Activated CD4-positive, CD25-positive, alpha-beta regulatory T cell treated with anti-CD3 and anti-CD28 coated beads, Interleukin-2, amount 50 U/mL, for 72 hours (primary cell): ENCODE data around the gene CATSPER3.

Experiments
- DNase-seq: peaks from one replicate; pipeline ENCODE4 v3.0.0; 2021

CATSPER3 gene

GRCh38 chr5:135012033-135012588 lies 44.4 kb downstream of the CATSPER3 start:
- DNase-seq, result no peak

GRCh38 chr5:135012951-135013391 lies 45.3 kb downstream of the CATSPER3 start:
- no peak for DNase-seq

GRCh38 chr5:135013445-135013844 lies 45.7 kb downstream of the CATSPER3 start:
- DNase-seq, result no peak

- DNase-seq, result no peak
Observed at GRCh38 chr5:135013947-135014570, 46.4 kb downstream of the CATSPER3 start.

- DNase-seq, result peak; percentile 5
Observed at GRCh38 chr5:135015942-135016341, 48.2 kb downstream of the CATSPER3 start.

- peak; percentile 20 for DNase-seq
Observed at GRCh38 chr5:135016861-135017290, 49.2 kb downstream of the CATSPER3 start.

GRCh38 chr5:135018457-135018856 lies 50.8 kb downstream of the CATSPER3 start:
- DNase-seq, result peak; percentile 1

- peak; percentile 5 for DNase-seq
Observed at GRCh38 chr5:135019314-135019713, 51.6 kb downstream of the CATSPER3 start.

GRCh38 chr5:135020111-135020895 lies 52.6 kb downstream of the CATSPER3 start:
- DNase-seq, result peak; percentile 6

GRCh38 chr5:135024956-135025729 lies 57.4 kb downstream of the CATSPER3 start:
- no peak for DNase-seq

- DNase-seq, result no peak
Observed at GRCh38 chr5:135025730-135026644, 58.3 kb downstream of the CATSPER3 start.

- DNase-seq, result no peak
Observed at GRCh38 chr5:135026645-135027265, 59.0 kb downstream of the CATSPER3 start.

GRCh38 chr5:135027266-135027696 lies 59.6 kb downstream of the CATSPER3 start:
- no peak for DNase-seq

GRCh38 chr5:135027697-135028615 lies 60.2 kb downstream of the CATSPER3 start:
- no peak for DNase-seq

GRCh38 chr5:135028791-135029476 lies 61.2 kb downstream of the CATSPER3 start:
- DNase-seq, result no peak

GRCh38 chr5:135029477-135030122 lies 61.9 kb downstream of the CATSPER3 start:
- no peak for DNase-seq

- no peak for DNase-seq
Observed at GRCh38 chr5:135030123-135030955, 62.6 kb downstream of the CATSPER3 start.
